ENCODE results near the gene PRR16. TPM values are rescaled to one million over a fixed set of nuclear protein-coding genes. Genes with fewer than 3 reads are reported as not detected.

PRR16 gene
- total RNA-seq, 1 experiment from 2014 or later = not detected

DNA sequence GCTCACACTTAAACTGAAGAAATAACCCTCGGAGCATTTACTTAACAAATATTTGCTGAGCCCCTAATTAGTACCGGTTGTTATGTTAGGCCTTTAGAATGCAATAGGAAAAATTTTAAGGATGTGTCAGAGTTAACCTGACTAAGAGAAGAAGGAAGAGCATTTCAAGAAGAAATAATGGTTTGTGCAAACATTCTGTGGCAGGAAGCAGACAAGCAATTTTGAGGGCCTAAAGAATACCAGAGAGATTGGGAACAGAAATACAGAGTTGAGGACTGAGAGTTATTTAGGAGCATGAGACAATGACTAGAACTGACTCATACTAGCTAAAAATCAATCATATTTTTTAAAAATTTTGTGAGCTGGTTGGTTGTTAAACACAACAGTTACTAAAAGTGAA is 218.8 kb downstream of the PRR16 start:
- Histone ChIP-seq H3K27me3 (replicated peaks; ENCODE audit: insufficient read depth, low read depth, low read length, poor library complexity) (no peaks in the 10 kb centered on the region), H3K36me3 (ENCODE audit: insufficient read depth, low read length, poor library complexity, severe bottlenecking) (no peaks in the 10 kb centered on the region), H3K9me3 (ENCODE audit: low read depth, low read length, poor library complexity, severe bottlenecking) (no peaks in the 10 kb centered on the region), H3K4me3 (ENCODE audit: low read depth, low read length, poor library complexity, severe bottlenecking) (no peak overlapping the region), H3K27ac (ENCODE audit: low read depth, low read length, poor library complexity, severe bottlenecking) (no peak overlapping the region), H3K4me1 (ENCODE audit: insufficient read depth, low read length, poor library complexity, severe bottlenecking) (no peaks in the 10 kb centered on the region)
- CTCF ChIA-PET = no interaction called here
- no TSS peak for BruUV-seq (replicated peaks)
- intact Hi-C loops (cut with micrococcal nuclease; ENCODE audit: unreplicated experiment) = no loop called here
- POLR2A ChIA-PET (ENCODE audit: low non-redundant PET) = no interaction called here
- DNase-seq (ENCODE audit: low spot score) = no peak
- TF ChIP-seq, protein P1, sequence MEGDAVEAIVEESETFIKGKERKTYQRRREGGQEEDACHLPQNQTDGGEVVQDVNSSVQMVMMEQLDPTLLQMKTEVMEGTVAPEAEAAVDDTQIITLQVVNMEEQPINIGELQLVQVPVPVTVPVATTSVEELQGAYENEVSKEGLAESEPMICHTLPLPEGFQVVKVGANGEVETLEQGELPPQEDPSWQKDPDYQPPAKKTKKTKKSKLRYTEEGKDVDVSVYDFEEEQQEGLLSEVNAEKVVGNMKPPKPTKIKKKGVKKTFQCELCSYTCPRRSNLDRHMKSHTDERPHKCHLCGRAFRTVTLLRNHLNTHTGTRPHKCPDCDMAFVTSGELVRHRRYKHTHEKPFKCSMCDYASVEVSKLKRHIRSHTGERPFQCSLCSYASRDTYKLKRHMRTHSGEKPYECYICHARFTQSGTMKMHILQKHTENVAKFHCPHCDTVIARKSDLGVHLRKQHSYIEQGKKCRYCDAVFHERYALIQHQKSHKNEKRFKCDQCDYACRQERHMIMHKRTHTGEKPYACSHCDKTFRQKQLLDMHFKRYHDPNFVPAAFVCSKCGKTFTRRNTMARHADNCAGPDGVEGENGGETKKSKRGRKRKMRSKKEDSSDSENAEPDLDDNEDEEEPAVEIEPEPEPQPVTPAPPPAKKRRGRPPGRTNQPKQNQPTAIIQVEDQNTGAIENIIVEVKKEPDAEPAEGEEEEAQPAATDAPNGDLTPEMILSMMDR (conservative IDR thresholded peaks at IDR 0.05; ENCODE audit: low read depth, low read length) = no peak
- no peak for TF ChIP-seq EZH2 (IDR thresholded peaks at IDR 0.05; ENCODE audit: borderline replicate concordance, low read depth, low read length, poor library complexity, severe bottlenecking)

GRCh38 chr5:120683580-120683979 is 219.5 kb downstream of the PRR16 start:
- intact Hi-C loops (cut with micrococcal nuclease; ENCODE audit: unreplicated experiment) = no loop called here
- Histone ChIP-seq H3K36me3 (ENCODE audit: insufficient read depth, low read length, poor library complexity, severe bottlenecking) (no peaks in the 10 kb centered on the region), H3K4me1 (ENCODE audit: insufficient read depth, low read length, poor library complexity, severe bottlenecking) (no peaks in the 10 kb centered on the region), H3K4me3 (ENCODE audit: low read depth, low read length, poor library complexity, severe bottlenecking) (no peak overlapping the region), H3K27me3 (replicated peaks; ENCODE audit: insufficient read depth, low read depth, low read length, poor library complexity) (no peaks in the 10 kb centered on the region), H3K27ac (ENCODE audit: low read depth, low read length, poor library complexity, severe bottlenecking) (no peak overlapping the region), H3K9me3 (ENCODE audit: low read depth, low read length, poor library complexity, severe bottlenecking) (no peaks in the 10 kb centered on the region)
- ChIA-PET CTCF (no interaction called here), POLR2A (ENCODE audit: low non-redundant PET) (no interaction called here)
- no peak for DNase-seq (ENCODE audit: low spot score)
- TF ChIP-seq EZH2 (IDR thresholded peaks at IDR 0.05; ENCODE audit: borderline replicate concordance, low read depth, low read length, poor library complexity, severe bottlenecking) = no peak
- BruUV-seq (replicated peaks) = no TSS peak

GRCh38 chr5:120684213-120684612 is 220.1 kb downstream of the PRR16 start:
- TF ChIP-seq, protein P1 (conservative IDR thresholded peaks at IDR 0.05; ENCODE audit: low read depth, low read length) = no peak
- no peak for TF ChIP-seq EZH2 (IDR thresholded peaks at IDR 0.05; ENCODE audit: borderline replicate concordance, low read depth, low read length, poor library complexity, severe bottlenecking)
- Histone ChIP-seq H3K36me3 (ENCODE audit: insufficient read depth, low read length, poor library complexity, severe bottlenecking) (no peaks in the 10 kb centered on the region), H3K4me3 (ENCODE audit: low read depth, low read length, poor library complexity, severe bottlenecking) (no peak overlapping the region), H3K9me3 (ENCODE audit: low read depth, low read length, poor library complexity, severe bottlenecking) (no peaks in the 10 kb centered on the region), H3K4me1 (ENCODE audit: insufficient read depth, low read length, poor library complexity, severe bottlenecking) (no peaks in the 10 kb centered on the region), H3K27ac (ENCODE audit: low read depth, low read length, poor library complexity, severe bottlenecking) (no peak overlapping the region), H3K27me3 (replicated peaks; ENCODE audit: insufficient read depth, low read depth, low read length, poor library complexity) (no peaks in the 10 kb centered on the region)
- no peak for DNase-seq (ENCODE audit: low spot score)
- ChIA-PET CTCF (no interaction called here), POLR2A (ENCODE audit: low non-redundant PET) (no interaction called here)
- intact Hi-C loops (cut with micrococcal nuclease; ENCODE audit: unreplicated experiment) = no loop called here
- BruUV-seq (replicated peaks) = no TSS peak

GRCh38 chr5:120684749-120685415 is 220.8 kb downstream of the PRR16 start:
- peak; percentile 10 for DNase-seq (ENCODE audit: low spot score)
- Histone ChIP-seq H3K4me1 (ENCODE audit: insufficient read depth, low read length, poor library complexity, severe bottlenecking) (no peaks in the 10 kb centered on the region), H3K9me3 (ENCODE audit: low read depth, low read length, poor library complexity, severe bottlenecking) (no peaks in the 10 kb centered on the region), H3K4me3 (ENCODE audit: low read depth, low read length, poor library complexity, severe bottlenecking) (no peak overlapping the region), H3K27ac (ENCODE audit: low read depth, low read length, poor library complexity, severe bottlenecking) (no peak overlapping the region), H3K27me3 (replicated peaks; ENCODE audit: insufficient read depth, low read depth, low read length, poor library complexity) (no peaks in the 10 kb centered on the region), H3K36me3 (ENCODE audit: insufficient read depth, low read length, poor library complexity, severe bottlenecking) (no peaks in the 10 kb centered on the region)
- intact Hi-C loops (cut with micrococcal nuclease; ENCODE audit: unreplicated experiment) = no loop called here
- CTCF ChIA-PET = no interaction called here
- no TSS peak for BruUV-seq (replicated peaks)
- TF ChIP-seq EZH2 (IDR thresholded peaks at IDR 0.05; ENCODE audit: borderline replicate concordance, low read depth, low read length, poor library complexity, severe bottlenecking) = no peak
- TF ChIP-seq, protein P1 (conservative IDR thresholded peaks at IDR 0.05; ENCODE audit: low read depth, low read length) = peak; percentile 48
- POLR2A ChIA-PET (ENCODE audit: low non-redundant PET) = no interaction called here
